T1000 (cell line): ENCODE data around the gene ADD3.

Experiments used
- DNase-seq: peaks from one replicate; lab custom pipeline; 2025; ENCODE audit warnings: mixed read lengths; lab: John Stamatoyannopoulos, UW

The ADD3 gene

DNA sequence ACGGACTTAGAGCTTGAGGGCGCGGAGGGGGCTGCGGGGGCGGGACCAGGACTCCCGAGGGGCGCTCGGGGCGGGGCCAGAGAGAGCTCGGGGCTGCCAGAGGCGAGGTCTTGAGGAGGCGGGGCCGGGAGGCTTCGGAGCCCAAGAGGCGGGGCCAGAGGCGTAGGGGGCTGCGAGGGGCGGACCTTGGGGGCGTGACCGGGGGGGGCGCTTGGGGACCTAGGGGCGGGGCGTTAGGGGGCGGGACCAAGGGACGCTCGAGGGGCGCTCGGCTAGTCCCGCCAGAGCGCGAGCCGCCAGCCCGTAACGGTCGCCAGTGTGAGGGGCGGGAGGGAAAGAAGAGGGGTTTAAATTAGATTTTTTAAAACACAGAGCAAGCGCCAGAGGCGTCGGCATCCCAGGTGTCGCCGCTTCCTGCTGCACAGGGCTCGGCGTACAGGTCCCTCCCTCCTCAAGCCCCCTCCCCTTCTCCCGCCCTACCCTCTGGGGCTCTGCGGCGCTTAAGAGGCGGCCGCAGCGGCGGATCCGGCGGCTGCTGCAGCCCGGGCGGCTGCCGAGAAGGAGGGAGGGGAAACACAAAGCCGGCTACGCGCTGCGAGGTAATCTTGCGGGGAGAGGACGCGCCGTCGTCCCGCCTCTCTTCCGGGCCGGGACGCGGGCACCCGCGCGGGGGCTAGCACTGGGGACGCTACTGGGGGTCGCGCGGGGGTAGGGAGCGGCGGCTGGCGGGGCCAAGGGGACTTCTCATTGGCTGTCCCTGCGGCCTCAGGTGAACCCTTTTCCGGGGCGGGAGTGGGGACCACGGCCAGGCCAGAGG, at the start of gene ADD3:
TSS of gene ADD3 (plus strand) at position 284 of the 817 bp plus-strand sequence. CDS start 92,670 bp downstream, outside the sequence.
- peak; percentile 84 for DNase-seq

GRCh38 chr10:109958059-109958458, 49.7 kb upstream of the ADD3 start:
- DNase-seq: no peak

DNA sequence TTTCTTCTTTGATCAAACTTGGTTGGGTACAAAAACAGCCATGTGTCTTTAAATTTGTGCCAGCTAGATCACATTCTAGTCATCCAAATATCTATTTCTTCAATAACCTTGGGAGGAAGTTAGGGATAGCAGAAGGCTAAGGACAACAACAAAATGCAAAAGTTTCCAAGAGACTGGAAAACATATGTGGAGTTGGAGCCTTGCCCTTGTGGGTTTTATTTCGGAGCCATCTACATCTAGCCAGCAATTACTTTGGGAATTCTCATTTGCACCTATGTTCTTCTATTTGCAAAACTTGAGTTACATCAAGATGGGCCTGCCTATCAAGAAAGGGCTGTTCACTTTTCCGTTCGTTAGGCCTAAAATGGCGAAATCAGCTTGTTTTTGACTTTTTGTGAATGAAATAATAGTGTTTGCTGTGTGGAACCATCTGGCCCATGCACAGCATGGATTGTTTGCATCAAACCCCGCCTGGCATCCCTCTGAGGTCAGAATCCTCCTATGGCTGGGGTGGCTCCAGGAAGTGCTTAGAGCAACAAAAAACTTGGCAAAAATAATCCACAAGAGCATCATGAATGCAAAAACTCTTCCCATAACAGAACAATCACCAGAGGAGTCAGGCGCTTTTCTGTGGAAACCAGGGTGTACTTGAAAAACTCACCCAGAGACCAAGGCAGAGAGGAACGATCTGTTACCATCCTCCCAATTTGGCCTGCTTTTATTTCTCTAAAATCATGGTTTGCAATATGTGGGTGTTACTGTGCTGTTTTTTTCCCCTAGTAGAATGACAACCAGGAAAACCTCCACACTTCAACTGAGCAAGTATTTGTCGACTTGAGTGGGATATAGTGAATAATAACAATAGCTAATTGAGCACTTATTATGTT, 48.3 kb upstream of the ADD3 start:
- DNase-seq: no peak

DNA sequence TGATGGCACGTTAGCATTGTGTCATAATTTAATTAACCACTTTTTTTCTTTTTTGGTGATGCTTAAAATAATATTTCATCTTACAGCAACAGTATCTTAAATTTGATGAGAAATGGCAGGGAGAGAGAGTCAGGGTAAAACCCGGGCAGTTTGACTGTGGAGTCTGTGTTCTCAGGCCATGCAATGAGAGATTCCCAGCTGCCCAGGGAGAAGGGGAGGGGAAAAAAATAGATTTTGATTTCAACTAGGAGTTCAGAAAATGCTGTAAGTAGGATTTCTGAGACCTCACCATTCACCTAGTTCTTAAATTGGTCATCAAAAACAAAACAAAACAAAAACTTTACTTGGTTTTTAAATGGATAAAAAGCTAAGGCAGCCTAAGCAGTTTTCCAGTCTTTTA, 47.1 kb upstream of the ADD3 start:
- no peak for DNase-seq

DNA sequence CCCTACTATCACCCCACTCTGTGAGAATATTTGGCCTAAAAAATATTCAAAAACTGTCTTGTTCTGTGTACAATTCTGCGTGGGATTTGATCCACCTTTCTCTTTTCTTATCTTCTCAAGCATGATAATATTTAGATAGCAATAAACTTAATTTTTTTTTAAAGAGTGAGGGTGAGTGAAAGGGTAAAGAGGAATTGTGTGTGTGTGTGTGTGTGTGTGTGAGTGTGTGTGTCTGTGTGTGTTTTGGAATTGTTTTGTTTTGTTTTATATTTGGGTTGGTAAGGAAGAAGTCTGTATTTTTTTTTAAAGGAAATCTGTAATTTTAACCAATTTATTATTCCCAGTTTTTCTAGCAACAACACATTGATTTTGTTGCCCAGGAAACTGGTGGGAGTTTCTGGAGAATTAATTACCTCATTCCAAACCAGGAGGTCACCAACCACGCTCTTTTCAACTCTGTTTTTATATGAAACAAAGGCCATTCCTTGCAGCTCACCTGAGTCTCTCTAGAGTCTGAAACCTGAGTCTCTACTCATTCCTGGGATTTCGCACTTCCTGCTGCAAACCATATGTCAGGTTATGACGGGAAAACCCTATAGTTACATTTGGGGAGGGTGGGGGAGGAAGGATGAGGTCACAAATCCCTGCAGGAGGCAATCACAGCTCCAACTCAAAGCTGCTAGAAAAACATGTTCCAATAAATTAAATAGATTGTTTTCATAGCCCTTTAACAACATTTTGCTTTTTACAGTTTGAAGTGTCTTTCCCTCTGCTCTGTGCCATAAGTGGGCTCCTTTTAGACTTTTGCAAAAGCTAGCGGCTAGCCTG, 46.4 kb upstream of the ADD3 start:
- no peak for DNase-seq

GRCh38 chr10:109962247-109962646, 45.5 kb upstream of the ADD3 start:
- DNase-seq: no peak

GRCh38 chr10:109963439-109963838, 44.3 kb upstream of the ADD3 start:
- DNase-seq: no peak

DNA sequence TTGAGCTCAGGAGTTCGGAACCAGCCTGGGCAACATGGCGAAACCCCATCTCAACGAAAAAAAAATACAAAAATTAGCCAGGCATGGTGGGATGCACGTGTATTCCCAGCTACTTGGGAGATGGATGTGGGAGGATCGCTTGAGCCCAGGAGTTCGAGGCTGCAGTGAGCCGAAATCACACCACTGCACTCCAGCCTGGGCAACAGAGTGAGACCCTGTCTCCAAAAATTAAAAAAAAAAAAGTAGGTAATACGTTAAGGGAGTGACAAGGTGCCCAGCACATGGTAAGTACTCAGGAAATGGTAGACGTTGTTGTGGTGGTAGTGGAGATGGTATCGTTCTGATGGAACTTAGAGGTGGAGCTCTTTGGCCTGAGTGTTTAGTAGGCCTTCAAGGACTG, 43.5 kb upstream of the ADD3 start:
- no peak for DNase-seq

DNA sequence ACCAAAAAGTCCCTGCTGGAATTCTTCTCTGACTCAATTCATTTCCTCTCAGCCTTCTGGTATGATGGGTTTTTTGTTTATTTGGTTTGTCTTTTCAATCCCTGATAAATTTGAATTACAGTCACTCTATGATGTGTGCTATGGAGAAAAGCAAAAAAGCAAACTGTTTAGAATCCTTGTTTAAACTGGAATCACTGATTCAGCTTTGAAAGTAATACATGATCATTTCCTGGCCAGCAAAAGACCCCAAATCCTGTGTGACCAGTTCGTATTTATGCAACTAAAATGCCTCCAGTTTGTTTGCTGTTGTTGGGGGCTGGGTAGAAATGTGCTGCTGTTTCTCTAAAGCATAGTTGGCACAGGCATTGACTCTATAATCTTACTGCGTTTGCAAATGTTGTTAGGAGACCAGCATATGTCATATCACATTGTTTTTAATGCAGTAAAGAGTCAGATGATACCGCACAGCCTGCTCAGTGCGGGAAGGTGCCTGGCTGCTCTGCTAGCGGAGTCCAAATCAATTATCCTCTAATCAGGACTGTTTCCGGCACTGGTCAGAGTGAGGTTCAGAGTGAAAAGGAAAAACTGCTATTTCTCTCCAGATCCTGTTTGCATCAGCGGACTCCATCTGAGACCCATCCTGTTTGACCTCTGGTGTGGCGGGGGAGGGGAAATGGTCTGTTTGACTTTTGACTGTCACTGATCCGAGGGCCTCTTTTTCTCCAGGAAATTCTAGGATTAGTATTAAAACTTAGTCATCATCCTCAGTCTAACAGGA, 40.6 kb upstream of the ADD3 start:
- DNase-seq: no peak

GRCh38 chr10:109967739-109968088, 40.1 kb upstream of the ADD3 start:
- DNase-seq: no peak

GRCh38 chr10:109968953-109969759, 38.6 kb upstream of the ADD3 start:
- DNase-seq: no peak

DNA sequence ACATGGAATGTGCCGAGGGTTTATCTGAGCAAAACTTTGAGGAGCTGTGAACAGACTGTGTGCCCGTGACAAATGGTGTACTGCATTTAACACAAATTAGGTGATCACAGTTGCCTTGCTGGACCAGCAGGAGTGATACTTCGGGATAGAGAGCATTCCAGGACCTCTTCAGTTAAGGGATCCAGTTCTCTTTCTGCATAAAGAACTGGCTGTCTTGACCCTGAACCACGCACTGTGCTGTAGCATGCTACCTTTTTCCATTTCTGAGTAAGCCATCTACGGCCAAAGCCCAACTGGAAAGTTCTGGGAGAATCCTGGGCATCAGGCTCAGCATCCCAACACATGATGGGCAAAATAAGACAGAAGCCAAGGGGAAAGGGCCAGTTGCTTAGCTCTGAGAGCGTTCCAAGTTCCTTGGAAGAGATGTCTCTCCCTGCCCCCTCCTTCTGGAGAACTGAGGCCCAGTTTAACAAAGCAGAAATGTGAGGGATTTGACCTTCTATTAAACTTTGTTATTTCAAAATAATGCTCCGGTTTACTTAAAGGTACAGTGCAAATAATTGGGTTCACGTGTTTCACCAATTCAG, 37.9 kb upstream of the ADD3 start:
- DNase-seq: no peak

GRCh38 chr10:109971634-109972033, 36.1 kb upstream of the ADD3 start:
- DNase-seq: no peak

DNA sequence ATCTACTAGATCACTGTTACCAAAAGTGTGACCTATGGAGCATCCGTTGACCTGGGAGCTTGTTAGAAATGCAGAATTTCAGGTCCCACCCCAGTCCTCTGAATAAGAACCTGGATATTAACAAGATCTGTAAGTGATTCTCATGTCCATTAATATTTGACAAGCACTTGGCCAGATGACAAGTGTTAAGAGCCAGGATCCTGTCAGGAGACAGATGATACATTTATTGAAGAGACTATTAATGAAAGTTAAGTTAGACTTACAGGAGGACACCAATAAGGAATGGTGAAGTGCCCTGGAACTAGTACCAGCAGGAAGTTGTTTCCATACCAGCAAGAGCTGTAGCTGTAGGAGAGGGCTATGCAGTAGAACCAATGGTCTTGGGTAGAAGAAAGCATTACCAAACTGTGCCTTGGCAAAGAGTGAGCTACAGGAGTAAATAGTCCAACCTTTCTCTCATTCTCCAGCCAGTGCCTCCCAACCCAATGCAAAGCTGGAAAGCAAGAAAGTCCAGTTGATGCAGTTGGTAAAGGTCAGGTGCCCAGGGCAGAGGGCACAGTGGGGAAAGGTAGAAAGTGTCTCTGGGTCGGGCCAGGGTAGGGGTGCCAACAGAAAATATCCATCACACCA, 35.3 kb upstream of the ADD3 start:
- DNase-seq: no peak

DNA sequence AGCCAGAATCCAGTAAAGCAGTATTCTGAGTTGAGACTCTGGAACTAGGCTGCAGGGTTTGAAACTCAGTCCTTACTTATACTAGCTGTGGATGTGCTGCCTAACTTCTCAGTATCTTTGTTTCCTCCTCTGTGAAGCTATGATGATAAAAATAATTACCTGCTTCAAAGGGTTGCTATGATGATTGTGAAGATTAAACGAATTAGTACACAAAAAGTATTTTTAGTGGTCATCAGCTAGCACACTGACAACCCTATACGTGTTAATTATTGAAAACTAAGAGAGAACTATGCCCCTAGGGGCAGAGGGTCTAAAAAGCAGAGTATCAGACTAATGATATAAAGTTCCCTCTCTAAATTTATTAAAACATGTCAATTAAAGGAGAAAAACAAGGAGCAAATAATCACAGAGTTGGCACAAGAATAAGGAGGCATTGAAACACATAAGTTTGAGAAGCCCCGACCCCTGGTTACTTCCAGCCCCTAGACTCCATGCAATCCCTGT, 34.4 kb upstream of the ADD3 start:
- DNase-seq: no peak

- no peak for DNase-seq
Measured at GRCh38 chr10:109974504-109975191, 33.1 kb upstream of the ADD3 start.

GRCh38 chr10:109975244-109976190, 32.3 kb upstream of the ADD3 start:
- no peak for DNase-seq

GRCh38 chr10:109976681-109977080, 31.1 kb upstream of the ADD3 start:
- DNase-seq: no peak
